ENCODE results near the gene TTLL6.

The TTLL6 gene

GRCh38 chr17:48856122-48856821 lies 39.2 kb upstream of the TTLL6 start:
- H3K9me2 ChIP-seq (replicated peaks; ENCODE audit: control insufficient read depth, low read length), result no peaks in the 10 kb centered on the region
- no peaks in the 10 kb centered on the region for H3K79me2 ChIP-seq (ENCODE audit: control insufficient read depth, low read length)
- no peaks in the 10 kb centered on the region for H3K4me1 ChIP-seq (ENCODE audit: control insufficient read depth, low read length)
- H3K4me2 ChIP-seq (ENCODE audit: low read length), result no peak overlapping the region
- TF ChIP-seq CTCF (IDR thresholded peaks at IDR 0.05; ENCODE audit: low read depth, low read length, poor library complexity, severe bottlenecking), result no peak
- TF ChIP-seq EZH2phosphoT487 (IDR thresholded peaks at IDR 0.05; ENCODE audit: borderline replicate concordance, low read length), result no peak
- no peak overlapping the region for H3K27ac ChIP-seq (ENCODE audit: low read depth, low read length)
- H4K20me1 ChIP-seq (ENCODE audit: control insufficient read depth, insufficient read depth, low read depth, low read length), result no peaks in the 10 kb centered on the region
- H3K9me3 ChIP-seq (ENCODE audit: control insufficient read depth, insufficient read depth, low read length), result no peaks in the 10 kb centered on the region
- no peak overlapping the region for H3K4me3 ChIP-seq (ENCODE audit: low read length)
- no peaks in the 10 kb centered on the region for H3K27me3 ChIP-seq (ENCODE audit: control insufficient read depth, low read length)
- no peaks in the 10 kb centered on the region for H3K36me3 ChIP-seq (ENCODE audit: control insufficient read depth, low read length)
- H3F3A ChIP-seq (ENCODE audit: control insufficient read depth, insufficient read depth), result no peaks in the 10 kb centered on the region

- TF ChIP-seq EZH2phosphoT487 (IDR thresholded peaks at IDR 0.05; ENCODE audit: borderline replicate concordance, low read length) (no peak), CTCF (IDR thresholded peaks at IDR 0.05; ENCODE audit: low read depth, low read length, poor library complexity, severe bottlenecking) (no peak)
- Histone ChIP-seq H3K4me1 (ENCODE audit: control insufficient read depth, low read length) (no peaks in the 10 kb centered on the region), H3F3A (ENCODE audit: control insufficient read depth, insufficient read depth) (no peaks in the 10 kb centered on the region), H4K20me1 (ENCODE audit: control insufficient read depth, insufficient read depth, low read depth, low read length) (no peaks in the 10 kb centered on the region), H3K4me2 (ENCODE audit: low read length) (no peak overlapping the region), H3K79me2 (ENCODE audit: control insufficient read depth, low read length) (no peaks in the 10 kb centered on the region), H3K27ac (ENCODE audit: low read depth, low read length) (no peak overlapping the region), H3K4me3 (ENCODE audit: low read length) (no peak overlapping the region), H3K9me3 (ENCODE audit: control insufficient read depth, insufficient read depth, low read length) (no peaks in the 10 kb centered on the region), H3K36me3 (ENCODE audit: control insufficient read depth, low read length) (no peaks in the 10 kb centered on the region), H3K9me2 (replicated peaks; ENCODE audit: control insufficient read depth, low read length) (no peaks in the 10 kb centered on the region), H3K27me3 (ENCODE audit: control insufficient read depth, low read length) (no peaks in the 10 kb centered on the region)
Observed at GRCh38 chr17:48854774-48855476, 37.9 kb upstream of the TTLL6 start.

GRCh38 chr17:48850792-48851323 lies 33.8 kb upstream of the TTLL6 start:
- H3K4me2 ChIP-seq (ENCODE audit: low read length), result no peak overlapping the region

More at GRCh38 chr17:48850792-48851323, 33.8 kb upstream of the TTLL6 start:
- Histone ChIP-seq H3K79me2 (ENCODE audit: control insufficient read depth, low read length) (no peaks in the 10 kb centered on the region), H3K9me2 (replicated peaks; ENCODE audit: control insufficient read depth, low read length) (no peaks in the 10 kb centered on the region), H3K9me3 (ENCODE audit: control insufficient read depth, insufficient read depth, low read length) (no peaks in the 10 kb centered on the region), H3K4me1 (ENCODE audit: control insufficient read depth, low read length) (no peaks in the 10 kb centered on the region), H3K27ac (ENCODE audit: low read depth, low read length) (no peak overlapping the region), H4K20me1 (ENCODE audit: control insufficient read depth, insufficient read depth, low read depth, low read length) (no peaks in the 10 kb centered on the region), H3K36me3 (ENCODE audit: control insufficient read depth, low read length) (no peaks in the 10 kb centered on the region), H3K4me3 (ENCODE audit: low read length) (no peak overlapping the region), H3K27me3 (ENCODE audit: control insufficient read depth, low read length) (no peaks in the 10 kb centered on the region), H3F3A (ENCODE audit: control insufficient read depth, insufficient read depth) (no peaks in the 10 kb centered on the region)
- no peak for TF ChIP-seq EZH2phosphoT487 (IDR thresholded peaks at IDR 0.05; ENCODE audit: borderline replicate concordance, low read length)
- no peak for TF ChIP-seq CTCF (IDR thresholded peaks at IDR 0.05; ENCODE audit: low read depth, low read length, poor library complexity, severe bottlenecking)

Data from DOHH2 (cell line).